ENCODE data around the gene FBXO21. TPM values are rescaled to one million over a fixed set of nuclear protein-coding genes. Genes with fewer than 3 reads are reported as not detected.

Gene FBXO21
- total and polyA plus RNA-seq, 2 experiments from 2014 or later = 46.3 to 84.2 TPM

- TF ChIP-seq, protein P1, sequence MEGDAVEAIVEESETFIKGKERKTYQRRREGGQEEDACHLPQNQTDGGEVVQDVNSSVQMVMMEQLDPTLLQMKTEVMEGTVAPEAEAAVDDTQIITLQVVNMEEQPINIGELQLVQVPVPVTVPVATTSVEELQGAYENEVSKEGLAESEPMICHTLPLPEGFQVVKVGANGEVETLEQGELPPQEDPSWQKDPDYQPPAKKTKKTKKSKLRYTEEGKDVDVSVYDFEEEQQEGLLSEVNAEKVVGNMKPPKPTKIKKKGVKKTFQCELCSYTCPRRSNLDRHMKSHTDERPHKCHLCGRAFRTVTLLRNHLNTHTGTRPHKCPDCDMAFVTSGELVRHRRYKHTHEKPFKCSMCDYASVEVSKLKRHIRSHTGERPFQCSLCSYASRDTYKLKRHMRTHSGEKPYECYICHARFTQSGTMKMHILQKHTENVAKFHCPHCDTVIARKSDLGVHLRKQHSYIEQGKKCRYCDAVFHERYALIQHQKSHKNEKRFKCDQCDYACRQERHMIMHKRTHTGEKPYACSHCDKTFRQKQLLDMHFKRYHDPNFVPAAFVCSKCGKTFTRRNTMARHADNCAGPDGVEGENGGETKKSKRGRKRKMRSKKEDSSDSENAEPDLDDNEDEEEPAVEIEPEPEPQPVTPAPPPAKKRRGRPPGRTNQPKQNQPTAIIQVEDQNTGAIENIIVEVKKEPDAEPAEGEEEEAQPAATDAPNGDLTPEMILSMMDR (conservative IDR thresholded peaks at IDR 0.05; ENCODE audit: low read depth in 2 of 2) = no peak
Measured at GRCh38 chr12:117167769-117168168, 22.5 kb downstream of the FBXO21 start (continued).

DNA sequence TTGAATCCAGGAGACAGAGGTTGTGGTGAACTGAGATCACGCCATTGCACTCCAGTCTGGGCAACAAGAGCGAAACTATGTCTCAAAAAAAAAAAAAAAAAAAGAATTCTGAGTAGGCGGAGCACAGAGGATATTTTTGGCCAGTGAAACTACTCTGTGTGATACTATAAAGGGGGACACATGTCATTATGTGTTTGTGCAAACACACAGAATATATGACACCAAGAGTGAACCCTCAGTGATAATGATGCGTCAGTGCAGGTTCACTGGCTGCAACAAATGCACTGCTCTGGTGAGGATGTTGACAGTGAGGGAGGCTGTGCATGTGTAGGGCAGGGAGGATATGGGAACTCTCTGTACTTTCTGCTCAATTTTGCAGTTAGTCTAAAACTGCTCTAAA lies 24.2 kb downstream of the FBXO21 start:
- H3K4me1 ChIP-seq (ENCODE audit: insufficient read depth) = no peaks in the 10 kb centered on the region
- H3F3A ChIP-seq (replicated peaks; ENCODE audit: low read depth) = no peaks in the 10 kb centered on the region
- Mint-ChIP-seq H3K4me1 (no peaks in the 10 kb centered on the region), H3K27ac (no peak overlapping the region), H3K9me3 (no peaks in the 10 kb centered on the region), H3K4me3 (no peak overlapping the region), H3K36me3 (ENCODE audit: low read depth) (peaks cover 88% of the 10 kb centered on the region), H3K27me3 (ENCODE audit: insufficient read depth, low read depth, poor library complexity) (peaks cover 6% of the 10 kb centered on the region)
- H3K36me3 ChIP-seq (ENCODE audit: insufficient read depth) = peaks cover 54% of the 10 kb centered on the region
- H3K27ac ChIP-seq (ENCODE audit: low read depth) = no peak overlapping the region
- H3K79me2 ChIP-seq (replicated peaks; ENCODE audit: insufficient read depth) = peaks cover 10% of the 10 kb centered on the region; the same call in 1 of the 2 replicates
- no peak overlapping the region for H3K4me3 ChIP-seq
- H3K27me3 ChIP-seq (ENCODE audit: insufficient read depth) = no peaks in the 10 kb centered on the region
- ATAC-seq (no peak), DNase-seq (ENCODE audit: low spot score) (no peak)
- no peak overlapping the region for H2AFZ ChIP-seq
- H3K9me2 ChIP-seq (ENCODE audit: insufficient read depth) = no peaks in the 10 kb centered on the region
- H3K4me2 ChIP-seq = no peak overlapping the region
- TF ChIP-seq, protein P2, sequence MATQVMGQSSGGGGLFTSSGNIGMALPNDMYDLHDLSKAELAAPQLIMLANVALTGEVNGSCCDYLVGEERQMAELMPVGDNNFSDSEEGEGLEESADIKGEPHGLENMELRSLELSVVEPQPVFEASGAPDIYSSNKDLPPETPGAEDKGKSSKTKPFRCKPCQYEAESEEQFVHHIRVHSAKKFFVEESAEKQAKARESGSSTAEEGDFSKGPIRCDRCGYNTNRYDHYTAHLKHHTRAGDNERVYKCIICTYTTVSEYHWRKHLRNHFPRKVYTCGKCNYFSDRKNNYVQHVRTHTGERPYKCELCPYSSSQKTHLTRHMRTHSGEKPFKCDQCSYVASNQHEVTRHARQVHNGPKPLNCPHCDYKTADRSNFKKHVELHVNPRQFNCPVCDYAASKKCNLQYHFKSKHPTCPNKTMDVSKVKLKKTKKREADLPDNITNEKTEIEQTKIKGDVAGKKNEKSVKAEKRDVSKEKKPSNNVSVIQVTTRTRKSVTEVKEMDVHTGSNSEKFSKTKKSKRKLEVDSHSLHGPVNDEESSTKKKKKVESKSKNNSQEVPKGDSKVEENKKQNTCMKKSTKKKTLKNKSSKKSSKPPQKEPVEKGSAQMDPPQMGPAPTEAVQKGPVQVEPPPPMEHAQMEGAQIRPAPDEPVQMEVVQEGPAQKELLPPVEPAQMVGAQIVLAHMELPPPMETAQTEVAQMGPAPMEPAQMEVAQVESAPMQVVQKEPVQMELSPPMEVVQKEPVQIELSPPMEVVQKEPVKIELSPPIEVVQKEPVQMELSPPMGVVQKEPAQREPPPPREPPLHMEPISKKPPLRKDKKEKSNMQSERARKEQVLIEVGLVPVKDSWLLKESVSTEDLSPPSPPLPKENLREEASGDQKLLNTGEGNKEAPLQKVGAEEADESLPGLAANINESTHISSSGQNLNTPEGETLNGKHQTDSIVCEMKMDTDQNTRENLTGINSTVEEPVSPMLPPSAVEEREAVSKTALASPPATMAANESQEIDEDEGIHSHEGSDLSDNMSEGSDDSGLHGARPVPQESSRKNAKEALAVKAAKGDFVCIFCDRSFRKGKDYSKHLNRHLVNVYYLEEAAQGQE (IDR thresholded peaks at IDR 0.05; ENCODE audit: unreplicated experiment) = no peak
- TF ChIP-seq CREB1 (CRISPR knock-in tag; IDR thresholded peaks at IDR 0.05; ENCODE audit: low read depth) (no peak), EZH2 (IDR thresholded peaks at IDR 0.05; ENCODE audit: low read depth, unreplicated experiment) (no peak), EZH2phosphoT487 (IDR thresholded peaks at IDR 0.05; ENCODE audit: unreplicated experiment) (no peak), JUNB (IDR thresholded peaks at IDR 0.05; ENCODE audit: unreplicated experiment) (no peak), POLR2AphosphoS5 (IDR thresholded peaks at IDR 0.05; ENCODE audit: low read depth) (no peak), ZNF114 (CRISPR knock-in tag; IDR thresholded peaks at IDR 0.05) (no peak)
- TF ChIP-seq, protein P1 (conservative IDR thresholded peaks at IDR 0.05; ENCODE audit: low read depth in 2 of 2) = no peak
- H4K20me1 ChIP-seq (replicated peaks; ENCODE audit: insufficient read depth) = peaks cover 7% of the 10 kb centered on the region; the same call in 1 of the 2 replicates
